ENCODE results near the gene RORC.

GRCh38 chr1:151773702-151774101, 57.9 kb downstream of the RORC start:
- TF ChIP-seq ZNF8 (CRISPR knock-in tag; IDR thresholded peaks at IDR 0.05) (no peak), CSDC2 (CRISPR knock-in tag; IDR thresholded peaks at IDR 0.05) (no peak), RARB (CRISPR knock-in tag; IDR thresholded peaks at IDR 0.05) (no peak), ZC3H10 (CRISPR knock-in tag; IDR thresholded peaks at IDR 0.05) (no peak), CREB5 (CRISPR knock-in tag; IDR thresholded peaks at IDR 0.05; ENCODE audit: low read depth) (no peak), ESRRG (CRISPR knock-in tag; IDR thresholded peaks at IDR 0.05) (no peak), PATZ1 (CRISPR knock-in tag; IDR thresholded peaks at IDR 0.05; ENCODE audit: borderline replicate concordance) (no peak)

Measured in SK-N-SH treated with all-trans-retinoic acid at 6 μM for 48 hours (cell line).